ENCODE data around the gene GRIK2. TPM values are rescaled to one million over a fixed set of nuclear protein-coding genes. Genes with fewer than 3 reads are reported as not detected.

Gene GRIK2
- total RNA-seq, 2 donors from 2014 or later, result 0.92 to 2.0 TPM

GRCh38 chr6:101429270-101429669 lies 35.8 kb downstream of the GRIK2 start:
- DNase-seq (ENCODE audit: low spot score), result no peak
- Histone ChIP-seq H3K36me3 (no peaks in the 10 kb centered on the region), H3K27ac (no peak overlapping the region), H3K9me3 (no peaks in the 10 kb centered on the region), H3K4me1 (ENCODE audit: control insufficient read depth in 1 of 2, low read depth in 2 of 2) (peaks cover 0 to 14% of the 10 kb centered on the region in 2 donors), H3K4me3 (no peak overlapping the region), H3K27me3 (replicated peaks; ENCODE audit: insufficient read depth) (no peaks in the 10 kb centered on the region)
- TF ChIP-seq, protein P1, sequence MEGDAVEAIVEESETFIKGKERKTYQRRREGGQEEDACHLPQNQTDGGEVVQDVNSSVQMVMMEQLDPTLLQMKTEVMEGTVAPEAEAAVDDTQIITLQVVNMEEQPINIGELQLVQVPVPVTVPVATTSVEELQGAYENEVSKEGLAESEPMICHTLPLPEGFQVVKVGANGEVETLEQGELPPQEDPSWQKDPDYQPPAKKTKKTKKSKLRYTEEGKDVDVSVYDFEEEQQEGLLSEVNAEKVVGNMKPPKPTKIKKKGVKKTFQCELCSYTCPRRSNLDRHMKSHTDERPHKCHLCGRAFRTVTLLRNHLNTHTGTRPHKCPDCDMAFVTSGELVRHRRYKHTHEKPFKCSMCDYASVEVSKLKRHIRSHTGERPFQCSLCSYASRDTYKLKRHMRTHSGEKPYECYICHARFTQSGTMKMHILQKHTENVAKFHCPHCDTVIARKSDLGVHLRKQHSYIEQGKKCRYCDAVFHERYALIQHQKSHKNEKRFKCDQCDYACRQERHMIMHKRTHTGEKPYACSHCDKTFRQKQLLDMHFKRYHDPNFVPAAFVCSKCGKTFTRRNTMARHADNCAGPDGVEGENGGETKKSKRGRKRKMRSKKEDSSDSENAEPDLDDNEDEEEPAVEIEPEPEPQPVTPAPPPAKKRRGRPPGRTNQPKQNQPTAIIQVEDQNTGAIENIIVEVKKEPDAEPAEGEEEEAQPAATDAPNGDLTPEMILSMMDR (IDR thresholded peaks at IDR 0.05), result no peak
- no peak for ATAC-seq (ENCODE audit: insufficient number of reproducible peaks, low FRiP score, low read depth)

DNA sequence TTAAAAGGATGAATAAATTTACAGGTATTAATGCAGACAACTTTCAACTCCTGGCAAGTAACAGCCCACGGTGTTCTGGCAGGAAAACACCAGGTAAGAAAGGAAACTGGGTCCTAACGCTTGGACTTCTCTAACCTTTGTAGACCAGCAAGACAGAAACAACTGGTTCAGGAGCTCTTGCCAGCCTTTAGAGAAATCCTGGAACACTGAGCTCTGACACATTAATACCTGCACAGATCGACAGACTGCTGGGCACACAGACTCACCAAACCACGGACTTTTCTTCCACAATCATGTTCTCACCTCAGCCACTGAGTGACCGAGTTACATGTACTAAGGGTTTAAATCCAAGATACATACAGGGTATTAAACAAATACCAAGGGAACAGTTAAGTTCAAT lies 36.3 kb downstream of the GRIK2 start:
- H3K36me3 ChIP-seq, result no peaks in the 10 kb centered on the region
- ATAC-seq (ENCODE audit: insufficient number of reproducible peaks, low FRiP score, low read depth), result no peak
- H3K9me3 ChIP-seq, result no peaks in the 10 kb centered on the region
- TF ChIP-seq, protein P1 (IDR thresholded peaks at IDR 0.05), result no peak
- no peak overlapping the region for H3K27ac ChIP-seq
- no peak overlapping the region for H3K4me3 ChIP-seq
- no peak for DNase-seq (ENCODE audit: low spot score)
- peaks cover 0 to 14% of the 10 kb centered on the region in 2 donors for H3K4me1 ChIP-seq (ENCODE audit: control insufficient read depth in 1 of 2, low read depth in 2 of 2)
- H3K27me3 ChIP-seq (replicated peaks; ENCODE audit: insufficient read depth), result no peaks in the 10 kb centered on the region

DNA sequence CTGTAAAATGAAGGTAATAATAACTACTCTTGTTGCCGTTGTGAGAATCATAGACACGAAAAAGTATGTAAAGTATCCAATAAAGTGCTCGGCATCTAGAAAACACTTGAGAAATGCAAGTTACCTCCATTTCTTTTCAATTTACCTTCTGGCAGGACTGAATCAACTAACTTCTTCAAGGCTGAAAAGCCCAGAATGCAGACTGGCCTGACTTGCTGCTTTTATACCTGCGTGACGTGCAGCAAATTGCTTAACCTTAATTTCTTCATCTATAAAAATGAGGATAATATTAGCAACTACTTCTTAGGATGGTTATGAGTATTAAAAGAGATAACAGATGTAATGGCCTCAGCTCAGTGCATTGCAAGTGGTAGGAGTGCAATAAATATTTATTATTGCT lies 39.6 kb downstream of the GRIK2 start:
- H3K4me3 ChIP-seq, result no peak overlapping the region
- no peaks in the 10 kb centered on the region for H3K27me3 ChIP-seq (replicated peaks; ENCODE audit: insufficient read depth)
- H3K36me3 ChIP-seq, result no peaks in the 10 kb centered on the region
- TF ChIP-seq, protein P1 (IDR thresholded peaks at IDR 0.05), result no peak
- DNase-seq (ENCODE audit: low spot score), result no peak
- H3K27ac ChIP-seq, result no peak overlapping the region
- ATAC-seq (ENCODE audit: insufficient number of reproducible peaks, low FRiP score, low read depth), result no peak
- H3K9me3 ChIP-seq, result no peaks in the 10 kb centered on the region
- peaks cover 0 to 14% of the 10 kb centered on the region in 2 donors for H3K4me1 ChIP-seq (ENCODE audit: control insufficient read depth in 1 of 2, low read depth in 2 of 2)

- Histone ChIP-seq H3K9me3 (no peaks in the 10 kb centered on the region), H3K27ac (no peak overlapping the region), H3K4me3 (no peak overlapping the region), H3K4me1 (ENCODE audit: control insufficient read depth in 1 of 2, low read depth in 2 of 2) (peaks cover 0 to 14% of the 10 kb centered on the region in 2 donors), H3K27me3 (replicated peaks; ENCODE audit: insufficient read depth) (no peaks in the 10 kb centered on the region), H3K36me3 (no peaks in the 10 kb centered on the region)
- ATAC-seq (ENCODE audit: insufficient number of reproducible peaks, low FRiP score, low read depth) (no peak), DNase-seq (ENCODE audit: low spot score) (no peak)
- TF ChIP-seq, protein P1 (IDR thresholded peaks at IDR 0.05), result no peak
These were observed 41.1 kb downstream of the GRIK2 start for GRCh38 chr6:101434601-101435000.

GRCh38 chr6:101435038-101435437 lies 41.5 kb downstream of the GRIK2 start:
- TF ChIP-seq, protein P1 (IDR thresholded peaks at IDR 0.05), result no peak
- H3K9me3 ChIP-seq, result no peaks in the 10 kb centered on the region
- H3K27ac ChIP-seq, result no peak overlapping the region
- ATAC-seq (ENCODE audit: insufficient number of reproducible peaks, low FRiP score, low read depth), result no peak
- H3K27me3 ChIP-seq (replicated peaks; ENCODE audit: insufficient read depth), result no peaks in the 10 kb centered on the region
- DNase-seq (ENCODE audit: low spot score), result no peak
- no peaks in the 10 kb centered on the region for H3K36me3 ChIP-seq
- no peak overlapping the region for H3K4me3 ChIP-seq
- H3K4me1 ChIP-seq (ENCODE audit: control insufficient read depth in 1 of 2, low read depth in 2 of 2), result peaks cover 0 to 10% of the 10 kb centered on the region in 2 donors
